ENCODE measurements around the gene PAK4. TPM values are rescaled to one million over a fixed set of nuclear protein-coding genes. Genes with fewer than 3 reads are reported as not detected.

The PAK4 gene
- total and polyA plus RNA-seq, 10 of the 15 experiments (the other 5 are each of a cell fraction or from before 2014, with no cell fraction given), result 0.08 to 19.3 (median 5.9) TPM

DNA sequence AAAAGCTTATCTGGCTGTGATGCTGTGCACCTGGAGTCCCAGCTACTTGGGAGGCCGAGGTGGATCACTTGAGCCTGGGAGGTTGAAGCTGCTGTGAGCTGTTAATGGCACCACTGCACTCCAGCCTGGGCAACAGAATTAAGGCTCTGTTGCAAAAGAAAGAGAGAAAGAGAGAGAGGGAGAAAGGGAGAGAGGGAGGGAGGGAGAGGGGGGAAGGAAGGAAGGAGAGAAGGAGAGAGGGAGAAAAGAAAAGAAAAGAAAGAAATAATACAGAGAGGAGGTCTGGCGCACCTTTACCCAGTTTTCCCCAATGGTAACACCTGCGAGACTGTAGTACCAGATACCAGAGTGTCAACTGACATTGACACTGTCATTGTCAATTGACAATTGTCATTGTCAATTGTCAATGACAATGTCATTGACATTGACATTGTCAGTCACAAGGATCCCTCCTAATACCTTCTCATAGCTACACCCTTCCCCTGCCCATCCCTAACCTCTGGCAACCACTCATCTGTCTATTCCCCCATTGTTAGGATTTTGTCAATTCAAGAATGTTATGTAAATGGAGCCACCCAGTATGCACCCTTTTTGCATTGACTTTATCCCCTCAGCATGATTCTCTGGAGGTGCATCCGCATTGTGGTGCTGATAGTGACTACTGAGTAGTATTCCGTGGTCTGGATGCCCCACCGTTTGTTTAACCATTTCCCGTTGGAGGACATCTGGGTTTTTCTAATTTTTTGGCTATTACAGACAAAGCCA is 21.3 kb downstream of the PAK4 start:
- BruUV-seq (replicated peaks), result no TSS peak
- TF ChIP-seq SIX5 (IDR thresholded peaks at IDR 0.05; ENCODE audit: low read depth, low read length, severe bottlenecking), result no peak
- no peak for TF ChIP-seq TCF7 (IDR thresholded peaks at IDR 0.05; ENCODE audit: borderline replicate concordance)
- TF ChIP-seq BRCA1 (IDR thresholded peaks at IDR 0.05; ENCODE audit: low read depth, low read length), result no peak
- TF ChIP-seq, protein P1, sequence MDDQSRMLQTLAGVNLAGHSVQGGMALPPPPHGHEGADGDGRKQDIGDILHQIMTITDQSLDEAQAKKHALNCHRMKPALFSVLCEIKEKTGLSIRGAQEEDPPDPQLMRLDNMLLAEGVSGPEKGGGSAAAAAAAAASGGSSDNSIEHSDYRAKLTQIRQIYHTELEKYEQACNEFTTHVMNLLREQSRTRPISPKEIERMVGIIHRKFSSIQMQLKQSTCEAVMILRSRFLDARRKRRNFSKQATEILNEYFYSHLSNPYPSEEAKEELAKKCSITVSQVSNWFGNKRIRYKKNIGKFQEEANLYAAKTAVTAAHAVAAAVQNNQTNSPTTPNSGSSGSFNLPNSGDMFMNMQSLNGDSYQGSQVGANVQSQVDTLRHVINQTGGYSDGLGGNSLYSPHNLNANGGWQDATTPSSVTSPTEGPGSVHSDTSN (IDR thresholded peaks at IDR 0.05; ENCODE audit: insufficient replicate concordance, low read depth, low read length), result no peak
- TF ChIP-seq, protein P2, sequence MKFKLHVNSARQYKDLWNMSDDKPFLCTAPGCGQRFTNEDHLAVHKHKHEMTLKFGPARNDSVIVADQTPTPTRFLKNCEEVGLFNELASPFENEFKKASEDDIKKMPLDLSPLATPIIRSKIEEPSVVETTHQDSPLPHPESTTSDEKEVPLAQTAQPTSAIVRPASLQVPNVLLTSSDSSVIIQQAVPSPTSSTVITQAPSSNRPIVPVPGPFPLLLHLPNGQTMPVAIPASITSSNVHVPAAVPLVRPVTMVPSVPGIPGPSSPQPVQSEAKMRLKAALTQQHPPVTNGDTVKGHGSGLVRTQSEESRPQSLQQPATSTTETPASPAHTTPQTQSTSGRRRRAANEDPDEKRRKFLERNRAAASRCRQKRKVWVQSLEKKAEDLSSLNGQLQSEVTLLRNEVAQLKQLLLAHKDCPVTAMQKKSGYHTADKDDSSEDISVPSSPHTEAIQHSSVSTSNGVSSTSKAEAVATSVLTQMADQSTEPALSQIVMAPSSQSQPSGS (IDR thresholded peaks at IDR 0.05; ENCODE audit: low read length), result no peak
- TF ChIP-seq CHD1 (IDR thresholded peaks at IDR 0.05; ENCODE audit: low read depth, low read length), result no peak
- TF ChIP-seq SPI1 (IDR thresholded peaks at IDR 0.05; ENCODE audit: borderline replicate concordance, insufficient read depth, low read depth, low read length), result no peak
- TF ChIP-seq FOXK2 (IDR thresholded peaks at IDR 0.05), result no peak
- TF ChIP-seq, protein P3, sequence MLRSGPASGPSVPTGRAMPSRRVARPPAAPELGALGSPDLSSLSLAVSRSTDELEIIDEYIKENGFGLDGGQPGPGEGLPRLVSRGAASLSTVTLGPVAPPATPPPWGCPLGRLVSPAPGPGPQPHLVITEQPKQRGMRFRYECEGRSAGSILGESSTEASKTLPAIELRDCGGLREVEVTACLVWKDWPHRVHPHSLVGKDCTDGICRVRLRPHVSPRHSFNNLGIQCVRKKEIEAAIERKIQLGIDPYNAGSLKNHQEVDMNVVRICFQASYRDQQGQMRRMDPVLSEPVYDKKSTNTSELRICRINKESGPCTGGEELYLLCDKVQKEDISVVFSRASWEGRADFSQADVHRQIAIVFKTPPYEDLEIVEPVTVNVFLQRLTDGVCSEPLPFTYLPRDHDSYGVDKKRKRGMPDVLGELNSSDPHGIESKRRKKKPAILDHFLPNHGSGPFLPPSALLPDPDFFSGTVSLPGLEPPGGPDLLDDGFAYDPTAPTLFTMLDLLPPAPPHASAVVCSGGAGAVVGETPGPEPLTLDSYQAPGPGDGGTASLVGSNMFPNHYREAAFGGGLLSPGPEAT (IDR thresholded peaks at IDR 0.05; ENCODE audit: low read depth), result no peak
- TF ChIP-seq, protein P4, sequence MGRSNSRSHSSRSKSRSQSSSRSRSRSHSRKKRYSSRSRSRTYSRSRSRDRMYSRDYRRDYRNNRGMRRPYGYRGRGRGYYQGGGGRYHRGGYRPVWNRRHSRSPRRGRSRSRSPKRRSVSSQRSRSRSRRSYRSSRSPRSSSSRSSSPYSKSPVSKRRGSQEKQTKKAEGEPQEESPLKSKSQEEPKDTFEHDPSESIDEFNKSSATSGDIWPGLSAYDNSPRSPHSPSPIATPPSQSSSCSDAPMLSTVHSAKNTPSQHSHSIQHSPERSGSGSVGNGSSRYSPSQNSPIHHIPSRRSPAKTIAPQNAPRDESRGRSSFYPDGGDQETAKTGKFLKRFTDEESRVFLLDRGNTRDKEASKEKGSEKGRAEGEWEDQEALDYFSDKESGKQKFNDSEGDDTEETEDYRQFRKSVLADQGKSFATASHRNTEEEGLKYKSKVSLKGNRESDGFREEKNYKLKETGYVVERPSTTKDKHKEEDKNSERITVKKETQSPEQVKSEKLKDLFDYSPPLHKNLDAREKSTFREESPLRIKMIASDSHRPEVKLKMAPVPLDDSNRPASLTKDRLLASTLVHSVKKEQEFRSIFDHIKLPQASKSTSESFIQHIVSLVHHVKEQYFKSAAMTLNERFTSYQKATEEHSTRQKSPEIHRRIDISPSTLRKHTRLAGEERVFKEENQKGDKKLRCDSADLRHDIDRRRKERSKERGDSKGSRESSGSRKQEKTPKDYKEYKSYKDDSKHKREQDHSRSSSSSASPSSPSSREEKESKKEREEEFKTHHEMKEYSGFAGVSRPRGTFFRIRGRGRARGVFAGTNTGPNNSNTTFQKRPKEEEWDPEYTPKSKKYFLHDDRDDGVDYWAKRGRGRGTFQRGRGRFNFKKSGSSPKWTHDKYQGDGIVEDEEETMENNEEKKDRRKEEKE (IDR thresholded peaks at IDR 0.05), result no peak
- TF ChIP-seq, protein P5, sequence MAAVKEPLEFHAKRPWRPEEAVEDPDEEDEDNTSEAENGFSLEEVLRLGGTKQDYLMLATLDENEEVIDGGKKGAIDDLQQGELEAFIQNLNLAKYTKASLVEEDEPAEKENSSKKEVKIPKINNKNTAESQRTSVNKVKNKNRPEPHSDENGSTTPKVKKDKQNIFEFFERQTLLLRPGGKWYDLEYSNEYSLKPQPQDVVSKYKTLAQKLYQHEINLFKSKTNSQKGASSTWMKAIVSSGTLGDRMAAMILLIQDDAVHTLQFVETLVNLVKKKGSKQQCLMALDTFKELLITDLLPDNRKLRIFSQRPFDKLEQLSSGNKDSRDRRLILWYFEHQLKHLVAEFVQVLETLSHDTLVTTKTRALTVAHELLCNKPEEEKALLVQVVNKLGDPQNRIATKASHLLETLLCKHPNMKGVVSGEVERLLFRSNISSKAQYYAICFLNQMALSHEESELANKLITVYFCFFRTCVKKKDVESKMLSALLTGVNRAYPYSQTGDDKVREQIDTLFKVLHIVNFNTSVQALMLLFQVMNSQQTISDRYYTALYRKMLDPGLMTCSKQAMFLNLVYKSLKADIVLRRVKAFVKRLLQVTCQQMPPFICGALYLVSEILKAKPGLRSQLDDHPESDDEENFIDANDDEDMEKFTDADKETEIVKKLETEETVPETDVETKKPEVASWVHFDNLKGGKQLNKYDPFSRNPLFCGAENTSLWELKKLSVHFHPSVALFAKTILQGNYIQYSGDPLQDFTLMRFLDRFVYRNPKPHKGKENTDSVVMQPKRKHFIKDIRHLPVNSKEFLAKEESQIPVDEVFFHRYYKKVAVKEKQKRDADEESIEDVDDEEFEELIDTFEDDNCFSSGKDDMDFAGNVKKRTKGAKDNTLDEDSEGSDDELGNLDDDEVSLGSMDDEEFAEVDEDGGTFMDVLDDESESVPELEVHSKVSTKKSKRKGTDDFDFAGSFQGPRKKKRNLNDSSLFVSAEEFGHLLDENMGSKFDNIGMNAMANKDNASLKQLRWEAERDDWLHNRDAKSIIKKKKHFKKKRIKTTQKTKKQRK (IDR thresholded peaks at IDR 0.05; ENCODE audit: low read depth, low read length), result no peak
- no peak for TF ChIP-seq POLR2AphosphoS2 (IDR thresholded peaks at IDR 0.05; ENCODE audit: low read depth, low read length)

More for the DNA sequence above, 21.3 kb downstream of the PAK4 start:
- Histone ChIP-seq H3K27ac (ENCODE audit: control insufficient read depth, insufficient read depth) (no peak overlapping the region), H3K4me3 (no peak overlapping the region), H4K20me1 (ENCODE audit: control insufficient read depth, insufficient read depth) (no peaks in the 10 kb centered on the region), H3K9ac (ENCODE audit: control insufficient read depth, insufficient read depth, low read length) (no peak overlapping the region), H3K4me2 (ENCODE audit: control insufficient read depth, insufficient read depth) (no peak overlapping the region), H3K9me3 (replicated peaks; ENCODE audit: control insufficient read depth, insufficient read depth, low read length) (no peaks in the 10 kb centered on the region), H3K79me2 (ENCODE audit: control insufficient read depth, insufficient read depth, low read length) (no peaks in the 10 kb centered on the region), H3K27me3 (replicated peaks in 1 of 2; ENCODE audit: control insufficient read depth in 2 of 2, insufficient read depth in 2 of 2, low read length in 1 of 2) (no peaks in the 10 kb centered on the region), H2AFZ (ENCODE audit: control insufficient read depth, low read depth, low read length) (no peak overlapping the region), H3K4me1 (ENCODE audit: control insufficient read depth, insufficient read depth, low read length) (0 out of 2 replicates have a peak, but pooled peaks cover 4% of the 10 kb centered on the region), H3K36me3 (ENCODE audit: control insufficient read depth in 2 of 2, insufficient read depth in 2 of 2, low read length in 1 of 2) (peaks cover 0 to 4% of the 10 kb centered on the region in 2 experiments; a peak in 2 of 4 replicates)
- DNase-seq (ENCODE audit: low read depth, low spot score), result no peak
- in situ Hi-C loops (cut with MboI) (no loop called here), intact Hi-C loops (cut with micrococcal nuclease; ENCODE audit: unreplicated experiment) (no loop called here)
- no peak for ATAC-seq
- ChIA-PET CTCF (interaction anchor here (2.1 kb wide), 1 partner anchor 24 kb away, joined by 8 read pairs; no protein-coding TSS in a partner anchor), POLR2A (no interaction called here), SMC1A (ENCODE audit: uncharacterized antibody, unreplicated experiment) (interaction anchor here (0.6 kb wide), 1 partner anchor 71 kb away, joined by 3 read pairs; no protein-coding TSS in a partner anchor), RAD21 (ENCODE audit: unreplicated experiment) (interaction anchor here (1.2 kb wide), 1 partner anchor 12 kb away, joined by 3 read pairs; no protein-coding TSS in a partner anchor)
- WGBS (ENCODE audit: insufficient coverage, insufficient replicate concordance, low lambda C conversion rate, missing lambda C conversion rate), result 95% methylated on average over 7 of the region's 7 CpGs
- no peak for FAIRE-seq
